HAP-1 (cell line): ENCODE data around the gene DUSP8.
"Not testable (repeated sequence)": the region's sequence is repeated elsewhere in the genome, so short reads cannot be mapped to it uniquely, and the experiment has no call there.

Experiments used
- DNase-seq, 2 experiments: peaks; one replicate each; pipeline ENCODE4 v3.0.0-alpha.2; 2016 to 2020; ENCODE audit warnings: low spot score in 2 of 2
- H3K27me3 ChIP-seq: fragments of 250-450 bp; sonication (Bioruptor Pico); 2 replicates; pipeline ENCODE4 v1.5.1; 2020; ENCODE audit warnings: low read depth, mild to moderate bottlenecking, moderate library complexity
- H3K36me3 ChIP-seq: fragments of 250-450 bp; sonication (Bioruptor Pico); replicated peaks from 2 replicates; pipeline ENCODE4 v1.5.1; 2020; ENCODE audit warnings: mild to moderate bottlenecking
- H3K4me1 ChIP-seq: fragments of 250-450 bp; sonication (Bioruptor Pico); 2 replicates; pipeline ENCODE4 v1.5.1; 2020; ENCODE audit warnings: mild to moderate bottlenecking
- H3K4me3 ChIP-seq: fragments of 250-450 bp; sonication (Bioruptor Pico); 2 replicates; pipeline ENCODE4 v1.5.1; 2020; ENCODE audit warnings: mild to moderate bottlenecking, moderate library complexity
- H3K9me3 ChIP-seq: fragments of 250-450 bp; sonication (Bioruptor Pico); 2 replicates; pipeline ENCODE4 v1.5.1; 2020; ENCODE audit warnings: mild to moderate bottlenecking, moderate library complexity
- in situ Hi-C: fragments of 300-500 bp; cut with MboI; formaldehyde crosslinking; loops from 3 replicates; pipeline ENCODE4 v1.14.3; 2020; ENCODE audit warnings: low sequenced_read_pairs, inconsistent platforms, mixed read lengths

The DUSP8 gene

GRCh38 chr11:1510928-1511327, 61.1 kb downstream of the DUSP8 start:
- Histone ChIP-seq H3K27me3 (no peaks in the 10 kb centered on the region), H3K4me3 (no peak overlapping the region), H3K9me3 (no peaks in the 10 kb centered on the region), H3K36me3 (no peaks in the 10 kb centered on the region), H3K4me1 (peaks cover 4% of the 10 kb centered on the region)
- no peak for DNase-seq
- in situ Hi-C loops = loop anchor here (10.0 kb wide), 1 partner anchor 316 kb away; no protein-coding TSS in a partner anchor

- not testable (repeated sequence) for H3K27me3 ChIP-seq, H3K4me3 ChIP-seq, H3K36me3 ChIP-seq, H3K4me1 ChIP-seq, H3K9me3 ChIP-seq, DNase-seq
- in situ Hi-C loops = loop anchor here (10.0 kb wide), 1 partner anchor 316 kb away; no protein-coding TSS in a partner anchor
Measured at GRCh38 chr11:1510351-1510750, 61.7 kb downstream of the DUSP8 start.

DNA sequence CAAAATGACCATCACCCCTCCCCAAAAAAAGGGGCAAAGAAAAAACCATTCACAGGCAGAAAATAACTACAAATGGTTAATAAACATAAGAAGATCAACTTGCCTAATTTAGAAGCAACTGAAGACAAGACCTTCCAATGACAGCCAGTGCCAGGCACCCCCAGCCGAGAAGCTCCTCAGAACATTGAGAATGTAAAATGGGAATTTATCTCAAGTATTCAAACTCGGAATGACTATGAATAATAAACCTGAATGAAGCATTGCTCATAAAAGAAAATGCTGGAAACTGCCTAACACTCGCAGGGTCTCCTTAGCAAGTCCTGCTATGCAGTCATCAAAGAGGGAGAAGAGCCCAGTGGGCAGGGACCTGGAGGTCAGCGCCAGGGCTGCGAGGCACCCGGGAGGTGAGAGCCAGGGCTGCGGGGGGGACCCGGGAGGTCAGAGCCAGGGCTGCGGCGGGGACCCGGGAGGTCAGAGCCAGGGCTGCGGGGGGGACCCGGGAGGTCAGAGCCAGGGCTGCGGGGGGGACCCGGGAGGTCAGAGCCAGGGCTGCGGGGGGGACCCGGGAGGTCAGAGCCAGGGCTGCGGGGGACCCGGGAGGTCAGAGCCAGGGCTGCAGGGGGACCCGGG, 62.3 kb downstream of the DUSP8 start:
- H3K4me1 ChIP-seq = peaks cover 4% of the 10 kb centered on the region

DNA sequence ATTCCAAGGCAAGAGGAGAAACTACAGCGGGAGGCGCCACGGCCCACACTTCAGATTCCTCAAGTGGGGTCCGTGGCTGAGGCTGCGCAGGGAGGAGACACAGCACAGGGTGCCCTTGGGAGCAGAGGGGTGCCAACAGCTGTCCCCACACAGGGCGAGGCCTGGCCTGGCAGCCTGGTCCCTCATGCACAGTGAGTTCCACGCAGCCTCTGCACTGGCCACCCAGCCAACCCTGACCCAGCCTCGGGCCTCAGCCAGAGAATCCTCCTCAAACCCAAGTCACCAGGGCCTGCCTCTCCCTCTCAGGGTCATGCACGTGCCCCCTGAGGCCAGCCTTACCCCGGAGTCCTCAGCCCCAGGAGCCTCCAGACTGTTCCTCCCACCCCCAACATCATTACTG, 63.1 kb downstream of the DUSP8 start:
- Histone ChIP-seq H3K36me3 (no peaks in the 10 kb centered on the region), H3K4me1 (peaks cover 4% of the 10 kb centered on the region), H3K27me3 (no peaks in the 10 kb centered on the region), H3K9me3 (no peaks in the 10 kb centered on the region), H3K4me3 (no peak overlapping the region)
- no peak for DNase-seq
- in situ Hi-C loops = loop anchor here (10.0 kb wide), 1 partner anchor 394 kb away; no protein-coding TSS in a partner anchor

More for the DNA sequence above, 62.3 kb downstream of the DUSP8 start:
- H3K4me3 ChIP-seq = no peak overlapping the region
- in situ Hi-C loops = loop anchor here (10.0 kb wide), 2 partner anchors 315 to 395 kb away; no protein-coding TSS in a partner anchor
- H3K9me3 ChIP-seq = no peaks in the 10 kb centered on the region
- no peaks in the 10 kb centered on the region for H3K27me3 ChIP-seq
- DNase-seq = no peak
- no peaks in the 10 kb centered on the region for H3K36me3 ChIP-seq

DNA sequence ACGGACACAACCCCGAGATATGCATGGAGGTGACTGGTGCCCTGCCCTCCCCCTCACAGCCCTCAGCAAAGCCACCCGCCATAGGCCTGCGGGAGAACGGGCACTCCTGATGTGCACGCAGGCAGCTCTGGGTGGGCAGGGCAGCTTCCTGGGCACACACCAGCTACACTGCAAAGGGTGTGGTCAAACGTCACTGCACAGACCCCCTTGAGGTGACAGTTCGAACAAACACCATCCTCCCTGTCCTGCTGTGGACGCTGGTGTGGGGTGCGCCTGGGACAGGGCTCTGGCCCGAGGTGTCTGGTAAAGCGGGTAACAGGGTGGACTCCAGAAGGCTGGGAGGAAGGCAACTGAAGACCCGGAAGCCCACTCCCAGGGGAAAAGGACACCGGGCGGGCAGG, 63.6 kb downstream of the DUSP8 start:
- in situ Hi-C loops = loop anchor here (10.0 kb wide), 1 partner anchor 394 kb away; no protein-coding TSS in a partner anchor
- peaks cover 4% of the 10 kb centered on the region for H3K4me1 ChIP-seq
- H3K36me3 ChIP-seq = no peaks in the 10 kb centered on the region
- DNase-seq = no peak
- no peak overlapping the region for H3K4me3 ChIP-seq
- H3K9me3 ChIP-seq = no peaks in the 10 kb centered on the region
- no peaks in the 10 kb centered on the region for H3K27me3 ChIP-seq

GRCh38 chr11:1507381-1508140, 64.5 kb downstream of the DUSP8 start:
- no peak overlapping the region for H3K4me3 ChIP-seq
- in situ Hi-C loops = loop anchor here (10.0 kb wide), 1 partner anchor 393 kb away; no protein-coding TSS in a partner anchor

DNA sequence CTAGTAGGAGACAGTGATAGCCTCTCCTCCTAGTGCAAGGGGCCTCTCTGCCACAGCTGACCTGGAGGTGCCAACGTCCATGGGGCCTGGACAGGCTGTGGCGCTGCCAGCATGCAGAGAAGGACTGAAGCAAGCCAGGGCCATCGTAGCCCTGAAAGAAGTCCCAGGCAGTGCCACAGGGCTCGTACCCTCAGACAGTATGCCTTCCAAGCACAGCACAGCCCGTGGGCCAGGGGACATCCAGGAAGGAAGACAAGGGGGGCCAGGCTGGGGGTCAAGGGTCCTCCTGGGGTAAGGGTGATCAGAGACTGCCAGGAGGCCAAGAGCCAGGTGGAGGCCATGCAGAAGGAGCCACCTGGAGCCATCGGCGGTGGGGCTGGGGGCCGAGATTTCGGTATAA, 65.1 kb downstream of the DUSP8 start:
- in situ Hi-C loops = loop anchor here (10.0 kb wide), 1 partner anchor 392 kb away; no protein-coding TSS in a partner anchor
- H3K9me3 ChIP-seq = no peaks in the 10 kb centered on the region

More at GRCh38 chr11:1507381-1508140, 64.5 kb downstream of the DUSP8 start:
- no peak for DNase-seq
- H3K36me3 ChIP-seq = no peaks in the 10 kb centered on the region
- H3K9me3 ChIP-seq = no peaks in the 10 kb centered on the region
- H3K27me3 ChIP-seq = no peaks in the 10 kb centered on the region
- H3K4me1 ChIP-seq = no peaks in the 10 kb centered on the region

GRCh38 chr11:1505480-1505879, 66.6 kb downstream of the DUSP8 start:
- H3K4me1 ChIP-seq = no peaks in the 10 kb centered on the region
- in situ Hi-C loops = loop anchor here (10.0 kb wide), 1 partner anchor 391 kb away; no protein-coding TSS in a partner anchor
- H3K9me3 ChIP-seq = no peaks in the 10 kb centered on the region
- no peaks in the 10 kb centered on the region for H3K36me3 ChIP-seq
- no peak overlapping the region for H3K4me3 ChIP-seq
- DNase-seq = no peak
- H3K27me3 ChIP-seq = no peaks in the 10 kb centered on the region

More for the DNA sequence above, 65.1 kb downstream of the DUSP8 start:
- Histone ChIP-seq H3K4me3 (no peak overlapping the region), H3K36me3 (no peaks in the 10 kb centered on the region), H3K4me1 (no peaks in the 10 kb centered on the region), H3K27me3 (no peaks in the 10 kb centered on the region)
- DNase-seq = no peak

GRCh38 chr11:1504581-1505290, 67.3 kb downstream of the DUSP8 start:
- Histone ChIP-seq H3K36me3 (no peaks in the 10 kb centered on the region), H3K27me3 (no peaks in the 10 kb centered on the region), H3K4me1 (no peaks in the 10 kb centered on the region), H3K9me3 (peaks cover 2% of the 10 kb centered on the region; the same call in 1 of the 2 replicates), H3K4me3 (no peak overlapping the region)
- no peak for DNase-seq
- in situ Hi-C loops = loop anchor here (10.0 kb wide), 1 partner anchor 390 kb away; no protein-coding TSS in a partner anchor

DNA sequence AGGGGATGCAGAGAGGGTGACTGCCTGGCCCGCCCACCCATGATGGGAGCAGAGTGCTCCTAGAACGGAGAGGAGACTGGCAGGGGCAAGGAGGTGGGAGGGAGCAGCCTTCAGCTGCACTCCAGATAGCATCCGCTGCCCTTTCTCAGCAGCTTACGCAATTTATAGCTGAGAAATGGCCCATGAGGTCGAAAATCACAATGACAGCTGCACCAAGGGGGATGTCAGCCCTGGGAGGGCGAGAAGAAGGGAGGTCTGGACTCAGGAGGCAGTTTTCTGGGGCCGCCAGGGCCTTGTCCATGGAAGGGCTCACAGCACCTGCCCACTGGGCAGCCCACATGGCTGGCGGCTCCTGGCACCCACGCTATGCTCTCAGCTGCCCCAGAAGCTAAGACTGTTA, 67.9 kb downstream of the DUSP8 start:
- in situ Hi-C loops = loop anchor here (10.0 kb wide), 1 partner anchor 389 kb away; no protein-coding TSS in a partner anchor
- Histone ChIP-seq H3K36me3 (no peaks in the 10 kb centered on the region), H3K9me3 (peaks cover 2% of the 10 kb centered on the region; the same call in 1 of the 2 replicates), H3K4me3 (no peak overlapping the region), H3K27me3 (no peaks in the 10 kb centered on the region), H3K4me1 (no peaks in the 10 kb centered on the region)
- no peak for DNase-seq
